Calu3 (cell line): ENCODE data around the gene PDE3B. TPM values are rescaled to one million over a fixed set of nuclear protein-coding genes. Genes with fewer than 3 reads are reported as not detected.
"Not testable (repeated sequence)": the region's sequence is repeated elsewhere in the genome, so short reads cannot be mapped to it uniquely, and the experiment has no call there.

Experiments used
- BruUV-seq: library from RNA; stranded (reverse); fragments of 400-500 nt; replicated peaks from 2 replicates; lab custom pipeline; 2021; lab: Mats Ljungman, UMichigan
- CTCF ChIA-PET: fragments of 300-600 bp; sonication (Branson Sonifier 250); formaldehyde crosslinking; loops from one replicate; lab custom pipeline; 2022; ENCODE audit warnings: antibody characterized with exemption; lab: Charles Lee
- DNase-seq: peaks from one replicate; pipeline ENCODE4 v3.0.0; 2022
- H3K27ac Mint-ChIP-seq: one replicate; pipeline ENCODE4 v1.8.0; 2022; ENCODE audit warnings: mixed read lengths; ENCODE audit not compliant: unreplicated experiment
- H3K27me3 Mint-ChIP-seq: one replicate; pipeline ENCODE4 v1.8.0; 2022; ENCODE audit warnings: mixed read lengths; ENCODE audit not compliant: unreplicated experiment
- H3K36me3 Mint-ChIP-seq: one replicate; pipeline ENCODE4 v1.8.0; 2022; ENCODE audit warnings: mild to moderate bottlenecking, moderate library complexity, mixed read lengths; ENCODE audit not compliant: insufficient read depth, unreplicated experiment
- H3K4me1 Mint-ChIP-seq: one replicate; pipeline ENCODE4 v1.8.0; 2022; ENCODE audit warnings: mild to moderate bottlenecking, low read depth, mixed read lengths; ENCODE audit not compliant: unreplicated experiment
- H3K4me3 Mint-ChIP-seq: one replicate; pipeline ENCODE4 v1.8.0; 2022; ENCODE audit warnings: mild to moderate bottlenecking, low read depth, moderate library complexity, mixed read lengths; ENCODE audit not compliant: unreplicated experiment
- H3K9me3 Mint-ChIP-seq: one replicate; pipeline ENCODE4 v1.8.0; 2022; ENCODE audit warnings: low read depth, mixed read lengths; ENCODE audit not compliant: unreplicated experiment
- intact Hi-C: fragments of 100-400 bp; cut with micrococcal nuclease; formaldehyde crosslinking; loops from one replicate; pipeline ENCODE4 v1.10.0; 2022; ENCODE audit not compliant: unreplicated experiment
- total RNA-seq: library from RNA; stranded (reverse); gene quantifications from 2 replicates; pipeline ENCODE4 v1.2.3, GENCODE V29; 2022
- TF ChIP-seq, protein P1 (sequence below): fragments of 200-600 bp; IDR thresholded peaks from one replicate; pipeline ENCODE4 v1.8.0; 2022; ENCODE audit warnings: antibody characterized with exemption; ENCODE audit not compliant: unreplicated experiment

PDE3B gene
- total RNA-seq, 1 experiment from 2014 or later: 4.5 TPM

DNA sequence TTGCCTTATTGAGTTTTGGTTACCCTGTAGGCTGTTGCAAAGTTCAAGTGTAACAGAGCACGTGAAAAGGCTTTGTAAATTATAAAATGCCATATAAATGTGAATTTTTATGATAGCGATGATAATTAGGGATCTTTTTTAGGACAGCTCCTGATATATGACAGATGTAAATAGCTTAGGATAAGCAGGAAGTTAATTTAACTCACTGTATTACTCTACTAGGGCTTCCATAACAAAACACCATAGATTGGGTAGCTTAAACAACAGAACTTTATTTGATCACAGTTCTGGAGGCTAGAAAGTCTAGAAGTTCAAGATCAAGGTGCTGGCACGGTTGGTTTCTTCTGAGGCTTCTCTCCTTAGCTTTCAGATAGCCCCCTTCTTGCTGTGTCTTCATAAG lies 17.0 kb upstream of the PDE3B start:
- no TSS peak for BruUV-seq
- intact Hi-C loops: no loop called here
- no peak overlapping the region for H3K27ac Mint-ChIP-seq
- CTCF ChIA-PET: no interaction called here
- peaks cover 4% of the 10 kb centered on the region for H3K9me3 Mint-ChIP-seq
- TF ChIP-seq, protein P1, sequence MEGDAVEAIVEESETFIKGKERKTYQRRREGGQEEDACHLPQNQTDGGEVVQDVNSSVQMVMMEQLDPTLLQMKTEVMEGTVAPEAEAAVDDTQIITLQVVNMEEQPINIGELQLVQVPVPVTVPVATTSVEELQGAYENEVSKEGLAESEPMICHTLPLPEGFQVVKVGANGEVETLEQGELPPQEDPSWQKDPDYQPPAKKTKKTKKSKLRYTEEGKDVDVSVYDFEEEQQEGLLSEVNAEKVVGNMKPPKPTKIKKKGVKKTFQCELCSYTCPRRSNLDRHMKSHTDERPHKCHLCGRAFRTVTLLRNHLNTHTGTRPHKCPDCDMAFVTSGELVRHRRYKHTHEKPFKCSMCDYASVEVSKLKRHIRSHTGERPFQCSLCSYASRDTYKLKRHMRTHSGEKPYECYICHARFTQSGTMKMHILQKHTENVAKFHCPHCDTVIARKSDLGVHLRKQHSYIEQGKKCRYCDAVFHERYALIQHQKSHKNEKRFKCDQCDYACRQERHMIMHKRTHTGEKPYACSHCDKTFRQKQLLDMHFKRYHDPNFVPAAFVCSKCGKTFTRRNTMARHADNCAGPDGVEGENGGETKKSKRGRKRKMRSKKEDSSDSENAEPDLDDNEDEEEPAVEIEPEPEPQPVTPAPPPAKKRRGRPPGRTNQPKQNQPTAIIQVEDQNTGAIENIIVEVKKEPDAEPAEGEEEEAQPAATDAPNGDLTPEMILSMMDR: no peak
- H3K36me3 Mint-ChIP-seq: no peaks in the 10 kb centered on the region
- no peaks in the 10 kb centered on the region for H3K27me3 Mint-ChIP-seq
- H3K4me1 Mint-ChIP-seq: no peaks in the 10 kb centered on the region
- no peak overlapping the region for H3K4me3 Mint-ChIP-seq
- DNase-seq: no peak

DNA sequence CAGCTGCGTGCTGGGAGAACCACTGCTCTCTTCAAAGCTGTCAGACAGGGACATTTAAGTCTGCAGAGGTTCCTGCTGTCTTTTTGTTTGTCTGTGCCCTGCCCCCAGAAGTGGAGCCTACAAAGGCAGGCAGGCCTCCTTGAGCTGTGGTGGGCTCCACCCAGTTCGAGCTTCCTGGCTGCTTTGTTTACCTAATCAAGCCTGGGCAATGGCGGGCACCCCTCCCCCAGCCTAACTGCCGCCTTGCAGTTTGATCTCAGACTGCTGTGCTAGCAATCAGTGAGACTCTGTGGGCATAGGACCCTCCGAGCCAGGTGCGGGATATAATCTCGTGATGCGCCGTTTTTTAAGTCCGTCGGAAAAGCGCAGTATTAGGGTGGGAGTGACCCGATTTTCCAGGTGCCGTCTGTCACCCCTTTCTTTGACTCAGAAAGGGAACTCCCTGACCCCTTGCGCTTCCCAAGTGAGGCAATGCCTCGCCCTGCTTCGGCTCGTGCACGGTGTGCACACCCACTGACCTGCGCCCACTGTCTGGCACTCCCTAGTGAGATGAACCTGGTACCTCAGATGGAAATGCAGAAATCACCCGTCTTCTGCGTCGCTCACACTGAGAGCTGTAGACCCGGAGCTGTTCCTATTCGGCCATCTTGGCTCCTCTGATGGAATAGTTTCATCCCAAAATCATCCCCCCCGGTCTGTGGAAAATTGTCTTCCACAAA lies 9.9 kb upstream of the PDE3B start:
- BruUV-seq, H3K27ac Mint-ChIP-seq, H3K36me3 Mint-ChIP-seq, H3K4me1 Mint-ChIP-seq, intact Hi-C loops, DNase-seq, H3K4me3 Mint-ChIP-seq, H3K27me3 Mint-ChIP-seq, CTCF ChIA-PET, H3K9me3 Mint-ChIP-seq: not testable (repeated sequence)

DNA sequence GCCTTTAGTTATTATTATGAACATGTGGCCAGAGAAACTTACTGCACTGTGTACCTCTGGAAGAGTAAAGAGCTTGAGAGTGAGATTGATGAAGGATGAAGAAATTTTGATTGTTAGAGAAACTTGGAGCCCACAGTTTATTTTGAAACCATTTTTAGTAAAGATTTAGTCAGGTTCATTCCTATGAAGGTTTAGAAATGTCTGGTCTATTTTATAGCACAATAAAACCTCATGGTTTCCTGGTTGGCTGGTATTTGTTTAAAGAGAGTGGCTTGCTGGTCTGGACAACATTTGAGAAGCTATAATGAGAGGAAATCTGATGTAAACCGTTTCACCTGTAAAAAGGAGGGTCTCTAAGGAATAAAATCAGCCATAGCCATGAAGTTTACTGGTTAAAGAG lies 8.8 kb upstream of the PDE3B start:
- no peaks in the 10 kb centered on the region for H3K4me1 Mint-ChIP-seq
- H3K36me3 Mint-ChIP-seq: peaks cover 8% of the 10 kb centered on the region
- H3K9me3 Mint-ChIP-seq: peaks cover 8% of the 10 kb centered on the region
- intact Hi-C loops: no loop called here
- CTCF ChIA-PET: no interaction called here
- DNase-seq: no peak
- H3K4me3 Mint-ChIP-seq: no peak overlapping the region
- no TSS peak for BruUV-seq
- H3K27ac Mint-ChIP-seq: no peak overlapping the region
- H3K27me3 Mint-ChIP-seq: no peaks in the 10 kb centered on the region
- TF ChIP-seq, protein P1: no peak

DNA sequence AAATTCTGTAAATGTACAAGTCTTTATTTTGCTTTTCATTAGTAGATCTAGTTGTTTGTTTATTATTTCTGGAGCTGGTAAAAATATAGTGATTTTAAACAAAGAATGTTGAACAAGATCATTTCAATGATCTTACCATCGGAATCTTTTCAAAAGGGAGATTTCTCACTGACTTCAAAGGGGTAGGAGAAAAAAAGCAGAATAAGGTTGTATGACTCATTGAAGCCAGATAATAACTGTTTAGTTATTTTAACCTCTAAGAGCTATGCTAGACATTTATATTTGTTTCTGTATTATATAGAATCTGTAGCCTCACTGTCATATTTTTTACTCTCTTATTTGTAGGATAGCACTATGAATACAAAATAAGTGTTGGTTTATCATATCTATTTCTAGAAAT lies 8.1 kb upstream of the PDE3B start:
- Mint-ChIP-seq H3K4me3 (no peak overlapping the region), H3K9me3 (peaks cover 8% of the 10 kb centered on the region), H3K27ac (no peak overlapping the region), H3K27me3 (no peaks in the 10 kb centered on the region), H3K4me1 (no peaks in the 10 kb centered on the region), H3K36me3 (peaks cover 8% of the 10 kb centered on the region)
- intact Hi-C loops: no loop called here
- TF ChIP-seq, protein P1: no peak
- no peak for DNase-seq
- no TSS peak for BruUV-seq
- CTCF ChIA-PET: no interaction called here

DNA sequence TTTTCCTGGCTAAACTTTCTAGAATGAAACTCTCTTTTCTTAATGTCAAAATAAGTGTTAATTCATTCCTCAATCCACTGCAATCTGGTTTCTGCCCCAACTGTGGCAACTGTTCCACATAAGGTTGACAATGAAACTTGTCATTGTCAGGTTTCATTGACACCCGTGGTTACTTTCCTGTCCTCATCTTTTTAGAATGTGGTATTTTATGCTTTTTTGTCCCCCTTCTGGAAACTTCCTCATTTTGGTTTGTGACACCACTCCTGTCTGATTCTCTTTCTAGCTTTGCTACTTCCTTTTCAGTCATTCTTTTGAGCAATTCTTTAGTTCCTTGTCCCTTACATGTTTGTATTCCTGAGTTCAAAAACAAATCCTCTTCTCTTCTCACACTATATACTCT lies 7.5 kb upstream of the PDE3B start:
- Mint-ChIP-seq H3K36me3 (peaks cover 8% of the 10 kb centered on the region), H3K9me3 (peaks cover 5% of the 10 kb centered on the region), H3K27me3 (no peaks in the 10 kb centered on the region), H3K4me1 (no peaks in the 10 kb centered on the region), H3K4me3 (no peak overlapping the region), H3K27ac (no peak overlapping the region)
- intact Hi-C loops: no loop called here
- TF ChIP-seq, protein P1: no peak
- no TSS peak for BruUV-seq
- DNase-seq: no peak
- CTCF ChIA-PET: no interaction called here
